OCI-LY7 (cell line): ENCODE results near the gene EEF1A1.
A peak's percentile ranks its signal among the peaks of the same experiment; 100 is the strongest.

Experiments used
- CTCF ChIP-seq: fragments of 200-600 bp; sonication (generic); conservative IDR thresholded peaks from 2 replicates; pipeline ENCODE4 v1.5.1; 2014; ENCODE audit warnings: mild to moderate bottlenecking, antibody characterized with exemption, low read length, moderate library complexity, mixed read lengths
- EZH2phosphoT487 ChIP-seq: fragments of 200-600 bp; sonication (generic); IDR thresholded peaks from 2 replicates; pipeline ENCODE4 v1.6.1; 2018; ENCODE audit warnings: low read depth, borderline replicate concordance, mild to moderate bottlenecking, mixed run types, antibody characterized with exemption, low read length, moderate library complexity, mixed read lengths

- TF ChIP-seq CTCF (0 out of 2 replicates have a peak, but pooled peaks have one; percentile 28), EZH2phosphoT487 (no peak)
Measured at GRCh38 chr6:73548458-73549446, 27.9 kb upstream of the EEF1A1 start.
